Vagina (tissue), 2 donors: ENCODE data around the gene ARHGAP44. TPM values are rescaled to one million over a fixed set of nuclear protein-coding genes. Genes with fewer than 3 reads are reported as not detected.

Experiments
- DNase-seq, 2 donors: peaks; one replicate each; pipeline ENCODE4 v3.0.0-alpha.2; 2017; ENCODE audit errors: extremely low spot score in 2 of 2
- H3K27ac ChIP-seq: fragments of 200-600 bp; sonication (generic); one replicate; pipeline ENCODE4 v1.5.1; 2019
- H3K27me3 ChIP-seq: fragments of 200-600 bp; sonication (generic); one replicate; pipeline ENCODE4 v1.5.1; 2019
- H3K36me3 ChIP-seq, 2 donors: fragments of 200-600 bp; sonication (generic); one replicate each; pipeline ENCODE4 v1.5.1; 2017 to 2019
- H3K4me1 ChIP-seq: fragments of 200-600 bp; sonication (generic); one replicate; pipeline ENCODE4 v1.5.1; 2019
- H3K4me3 ChIP-seq, 2 donors: fragments of 200-600 bp; sonication (generic); 1 replicate in 1 of 2; 2 replicates in 1 of 2; pipeline ENCODE4 v1.5.1; 2016 to 2019
- H3K9me3 ChIP-seq: fragments of 200-600 bp; sonication (generic); one replicate; pipeline ENCODE4 v1.5.1; 2019
- POLR2A ChIP-seq, 2 donors: fragments of 450-650 bp; IDR thresholded peaks; one replicate each; pipeline ENCODE4 v1.6.1; 2017; ENCODE audit warnings: antibody characterized with exemption in 2 of 2, mild to moderate bottlenecking in 2 of 2, moderate library complexity in 2 of 2
- POLR2AphosphoS5 ChIP-seq, 2 donors: sonication (generic); formaldehyde crosslinking; IDR thresholded peaks; one replicate each; pipeline ENCODE4 v1.9.0; 2017; ENCODE audit warnings: antibody characterized with exemption in 2 of 2, mild to moderate bottlenecking in 2 of 2, low read depth in 1 of 2; ENCODE audit not compliant: insufficient read depth in 1 of 2
- intact Hi-C: fragments of 100-400 bp; cut with DNase I; formaldehyde crosslinking; loops from one replicate; pipeline ENCODE4 v1.15.1; 2023
- total RNA-seq: library from RNA; depleted of rRNA; stranded (reverse); fragments of >200 nt; gene quantifications from one replicate; pipeline ENCODE4 v1.2.3, GENCODE V29; 2016
- TF ChIP-seq, protein P1 (sequence below), 3 experiments: fragments of 450-650 bp in 2 of 3; fragments of 200-600 bp in 1 of 3; sonication (generic) in 1 of 3; IDR thresholded peaks; one replicate each; pipeline ENCODE4 v1.5.1; 2017 to 2019; ENCODE audit warnings: antibody characterized with exemption in 3 of 3, mild to moderate bottlenecking in 2 of 3, moderate library complexity in 2 of 3

Gene ARHGAP44
- total RNA-seq, 1 donor from 2014 or later = 3.2 TPM

DNA sequence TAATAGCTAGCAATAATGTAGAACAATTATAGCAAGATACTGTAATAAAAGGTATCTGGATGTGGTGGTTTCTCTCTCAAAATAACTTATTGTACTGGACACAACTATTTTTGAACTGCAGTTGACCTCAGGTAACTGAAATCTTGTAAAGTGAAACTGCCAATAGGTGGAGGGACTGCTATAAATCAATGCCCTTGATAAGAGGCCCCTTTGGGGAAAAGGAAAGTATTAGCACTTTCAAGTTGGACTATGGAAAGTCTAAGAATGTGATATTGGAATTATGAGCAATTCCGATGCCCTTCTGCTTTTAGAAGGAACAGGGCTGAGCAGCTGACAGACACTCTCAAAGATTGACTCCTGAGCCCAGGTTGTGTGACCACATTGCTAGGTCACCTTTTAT is 44.5 kb upstream of the ARHGAP44 start:
- no peaks in the 10 kb centered on the region for H3K9me3 ChIP-seq
- no peaks in the 10 kb centered on the region for H3K27me3 ChIP-seq
- TF ChIP-seq POLR2A (IDR thresholded peaks at IDR 0.05) (no peak), POLR2AphosphoS5 (IDR thresholded peaks at IDR 0.05; ENCODE audit: insufficient read depth in 1 of 2, low read depth in 1 of 2) (no peak)
- TF ChIP-seq, protein P1, sequence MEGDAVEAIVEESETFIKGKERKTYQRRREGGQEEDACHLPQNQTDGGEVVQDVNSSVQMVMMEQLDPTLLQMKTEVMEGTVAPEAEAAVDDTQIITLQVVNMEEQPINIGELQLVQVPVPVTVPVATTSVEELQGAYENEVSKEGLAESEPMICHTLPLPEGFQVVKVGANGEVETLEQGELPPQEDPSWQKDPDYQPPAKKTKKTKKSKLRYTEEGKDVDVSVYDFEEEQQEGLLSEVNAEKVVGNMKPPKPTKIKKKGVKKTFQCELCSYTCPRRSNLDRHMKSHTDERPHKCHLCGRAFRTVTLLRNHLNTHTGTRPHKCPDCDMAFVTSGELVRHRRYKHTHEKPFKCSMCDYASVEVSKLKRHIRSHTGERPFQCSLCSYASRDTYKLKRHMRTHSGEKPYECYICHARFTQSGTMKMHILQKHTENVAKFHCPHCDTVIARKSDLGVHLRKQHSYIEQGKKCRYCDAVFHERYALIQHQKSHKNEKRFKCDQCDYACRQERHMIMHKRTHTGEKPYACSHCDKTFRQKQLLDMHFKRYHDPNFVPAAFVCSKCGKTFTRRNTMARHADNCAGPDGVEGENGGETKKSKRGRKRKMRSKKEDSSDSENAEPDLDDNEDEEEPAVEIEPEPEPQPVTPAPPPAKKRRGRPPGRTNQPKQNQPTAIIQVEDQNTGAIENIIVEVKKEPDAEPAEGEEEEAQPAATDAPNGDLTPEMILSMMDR (IDR thresholded peaks at IDR 0.05) = no peak
- H3K27ac ChIP-seq = no peak overlapping the region
- no peaks in the 10 kb centered on the region for H3K4me1 ChIP-seq
- intact Hi-C loops = no loop called here
- no peaks in the 10 kb centered on the region for H3K36me3 ChIP-seq
- DNase-seq = no peak
- no peak overlapping the region for H3K4me3 ChIP-seq

DNA sequence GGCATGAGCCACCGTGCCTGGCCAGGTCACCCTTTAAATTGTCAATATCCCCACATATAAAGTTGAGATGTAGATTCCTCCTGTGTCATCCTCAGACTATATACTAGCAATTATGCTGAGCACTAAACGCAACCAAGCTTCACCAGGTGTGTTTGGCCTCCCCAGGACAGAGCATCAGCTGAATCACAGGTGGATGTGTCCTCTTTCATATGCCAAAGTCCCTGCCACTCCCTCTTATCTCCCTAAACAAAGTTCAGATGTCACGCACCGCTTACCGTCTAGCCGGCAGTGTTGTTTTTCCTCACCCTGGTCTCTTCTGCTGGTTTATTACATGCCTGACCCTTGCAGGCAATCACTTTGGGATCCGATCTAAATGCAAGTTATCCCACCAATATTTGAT is 43.8 kb upstream of the ARHGAP44 start:
- peak in 1 of 2 donors; percentile 19 for DNase-seq
- no peak for TF ChIP-seq POLR2AphosphoS5 (IDR thresholded peaks at IDR 0.05; ENCODE audit: insufficient read depth in 1 of 2, low read depth in 1 of 2)
- TF ChIP-seq, protein P1 (IDR thresholded peaks at IDR 0.05) = no peak
- no peak for TF ChIP-seq POLR2A (IDR thresholded peaks at IDR 0.05)
- Histone ChIP-seq H3K36me3 (no peaks in the 10 kb centered on the region), H3K4me3 (no peak overlapping the region), H3K27me3 (no peaks in the 10 kb centered on the region), H3K9me3 (no peaks in the 10 kb centered on the region), H3K4me1 (no peaks in the 10 kb centered on the region), H3K27ac (no peak overlapping the region)
- intact Hi-C loops = no loop called here

DNA sequence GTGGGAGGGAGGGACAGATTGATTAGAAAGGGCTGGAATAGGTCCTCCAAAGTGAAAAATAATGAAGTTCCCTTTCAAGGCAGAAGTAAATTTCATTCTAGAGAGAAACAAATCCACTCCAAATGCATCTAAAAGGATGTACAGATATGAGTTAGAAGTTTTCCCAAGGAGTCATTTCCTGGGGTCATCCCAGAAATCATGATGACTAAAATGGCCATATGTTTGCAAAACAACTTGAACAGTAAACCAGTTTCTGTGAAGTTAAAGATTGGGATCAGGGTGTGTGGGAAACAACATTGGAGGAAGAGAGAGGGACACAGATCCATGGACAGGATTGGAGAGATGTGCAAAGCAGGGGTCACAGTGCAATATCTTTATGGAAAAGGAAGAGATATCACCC is 32.5 kb upstream of the ARHGAP44 start:
- Histone ChIP-seq H3K9me3 (no peaks in the 10 kb centered on the region), H3K4me3 (no peak overlapping the region), H3K27me3 (no peaks in the 10 kb centered on the region), H3K36me3 (no peaks in the 10 kb centered on the region), H3K27ac (no peak overlapping the region), H3K4me1 (no peaks in the 10 kb centered on the region)
- DNase-seq = no peak
- TF ChIP-seq POLR2AphosphoS5 (IDR thresholded peaks at IDR 0.05; ENCODE audit: insufficient read depth in 1 of 2, low read depth in 1 of 2) (no peak), POLR2A (IDR thresholded peaks at IDR 0.05) (no peak)
- TF ChIP-seq, protein P1 (IDR thresholded peaks at IDR 0.05) = no peak
- intact Hi-C loops = no loop called here

DNA sequence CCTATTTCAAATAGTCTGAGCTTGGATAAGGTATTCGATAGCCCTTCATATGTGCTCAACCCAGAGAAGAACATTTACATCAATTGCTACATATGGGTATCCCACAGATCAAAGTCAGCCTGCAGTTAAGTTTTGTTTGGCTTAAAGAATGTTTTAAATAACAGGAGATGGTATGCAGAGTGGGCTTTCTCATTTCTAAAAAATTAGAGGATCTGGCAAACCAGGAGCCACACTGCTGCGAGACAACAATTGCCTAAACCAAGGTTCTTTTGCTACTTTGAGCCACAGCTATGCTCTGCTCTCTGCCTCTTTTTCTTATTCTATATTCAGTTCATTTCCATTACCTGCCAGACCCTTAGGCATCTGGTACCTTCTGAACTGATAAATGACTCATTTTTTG is 30.2 kb upstream of the ARHGAP44 start:
- no peaks in the 10 kb centered on the region for H3K4me1 ChIP-seq
- H3K27me3 ChIP-seq = no peaks in the 10 kb centered on the region
- no peak overlapping the region for H3K4me3 ChIP-seq
- no peaks in the 10 kb centered on the region for H3K9me3 ChIP-seq
- H3K27ac ChIP-seq = no peak overlapping the region
- TF ChIP-seq POLR2AphosphoS5 (IDR thresholded peaks at IDR 0.05; ENCODE audit: insufficient read depth in 1 of 2, low read depth in 1 of 2) = no peak
- TF ChIP-seq POLR2A (IDR thresholded peaks at IDR 0.05) = no peak
- TF ChIP-seq, protein P1 (IDR thresholded peaks at IDR 0.05) = no peak
- intact Hi-C loops = no loop called here
- no peaks in the 10 kb centered on the region for H3K36me3 ChIP-seq
- no peak for DNase-seq

DNA sequence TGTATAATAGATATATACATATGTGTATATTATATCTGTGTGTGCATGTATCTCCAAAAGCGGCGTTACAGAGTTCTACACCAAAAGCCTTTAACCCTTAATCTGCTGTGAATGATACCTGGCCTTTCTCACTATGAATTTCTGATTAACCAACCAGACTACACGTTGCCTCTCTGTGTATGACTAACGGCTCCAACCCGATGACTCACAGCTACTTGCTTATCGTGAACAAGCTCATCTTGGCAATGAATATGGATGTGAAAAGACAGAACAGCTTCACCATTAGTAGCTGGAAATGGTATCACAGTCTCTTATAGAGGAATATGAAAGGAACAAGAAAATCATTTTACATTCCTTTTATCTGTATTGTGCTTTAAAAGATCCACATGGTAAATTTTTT is 23.8 kb upstream of the ARHGAP44 start:
- no peaks in the 10 kb centered on the region for H3K27me3 ChIP-seq
- H3K4me3 ChIP-seq = no peak overlapping the region
- H3K9me3 ChIP-seq = no peaks in the 10 kb centered on the region
- TF ChIP-seq, protein P1 (IDR thresholded peaks at IDR 0.05) = no peak
- no peak for TF ChIP-seq POLR2AphosphoS5 (IDR thresholded peaks at IDR 0.05; ENCODE audit: insufficient read depth in 1 of 2, low read depth in 1 of 2)
- no peak for TF ChIP-seq POLR2A (IDR thresholded peaks at IDR 0.05)
- no peaks in the 10 kb centered on the region for H3K4me1 ChIP-seq
- no peak for DNase-seq
- no peak overlapping the region for H3K27ac ChIP-seq
- intact Hi-C loops = no loop called here
- H3K36me3 ChIP-seq = no peaks in the 10 kb centered on the region
